Lower leg skin (tissue), 4 donors: ENCODE data around the gene SDK1. TPM values are rescaled to one million over a fixed set of nuclear protein-coding genes. Genes with fewer than 3 reads are reported as not detected.

Experiments
- DNase-seq, 2 donors: peaks; one replicate each; pipeline ENCODE4 v3.0.0-alpha.2; 2019; ENCODE audit warnings: low spot score in 2 of 2
- H3K4me3 ChIP-seq: fragments of 200-600 bp; sonication (generic); 2 replicates; pipeline ENCODE4 v1.5.1; 2017; ENCODE audit warnings: mild to moderate bottlenecking, low read depth; ENCODE audit not compliant: poor library complexity, severe bottlenecking
- CTCF ChIP-seq, 3 donors: fragments of 450-650 bp; IDR thresholded peaks; one replicate each; pipeline ENCODE4 v1.5.1; 2016; ENCODE audit warnings: antibody characterized with exemption in 3 of 3, mild to moderate bottlenecking in 3 of 3, moderate library complexity in 2 of 3
- POLR2A ChIP-seq, 2 donors: fragments of 450-650 bp; IDR thresholded peaks; one replicate each; pipeline ENCODE4 v1.6.1; 2016 to 2017; ENCODE audit warnings: antibody characterized with exemption in 2 of 2, mild to moderate bottlenecking in 1 of 2, moderate library complexity in 1 of 2
- WGBS, 2 donors: methylation state at CpG; one replicate each; pipeline ENCODE4 v1.1.5; 2018; 5-methylcytosine and 5-hydroxymethylcytosine counted together
- intact Hi-C: fragments of 100-400 bp; cut with DNase I; formaldehyde crosslinking; loops from one replicate; pipeline ENCODE4 v1.15.0; 2023; ENCODE audit warnings: low total_unique reads
- total RNA-seq, 4 donors: library from RNA; depleted of rRNA; stranded (reverse); fragments of >200 nt; gene quantifications; one replicate each; pipeline ENCODE4 v1.1.0, GENCODE V29; 2016

SDK1 gene
- total RNA-seq, 4 donors from 2014 or later = 1.9 to 7.2 (median 5.1) TPM

DNA sequence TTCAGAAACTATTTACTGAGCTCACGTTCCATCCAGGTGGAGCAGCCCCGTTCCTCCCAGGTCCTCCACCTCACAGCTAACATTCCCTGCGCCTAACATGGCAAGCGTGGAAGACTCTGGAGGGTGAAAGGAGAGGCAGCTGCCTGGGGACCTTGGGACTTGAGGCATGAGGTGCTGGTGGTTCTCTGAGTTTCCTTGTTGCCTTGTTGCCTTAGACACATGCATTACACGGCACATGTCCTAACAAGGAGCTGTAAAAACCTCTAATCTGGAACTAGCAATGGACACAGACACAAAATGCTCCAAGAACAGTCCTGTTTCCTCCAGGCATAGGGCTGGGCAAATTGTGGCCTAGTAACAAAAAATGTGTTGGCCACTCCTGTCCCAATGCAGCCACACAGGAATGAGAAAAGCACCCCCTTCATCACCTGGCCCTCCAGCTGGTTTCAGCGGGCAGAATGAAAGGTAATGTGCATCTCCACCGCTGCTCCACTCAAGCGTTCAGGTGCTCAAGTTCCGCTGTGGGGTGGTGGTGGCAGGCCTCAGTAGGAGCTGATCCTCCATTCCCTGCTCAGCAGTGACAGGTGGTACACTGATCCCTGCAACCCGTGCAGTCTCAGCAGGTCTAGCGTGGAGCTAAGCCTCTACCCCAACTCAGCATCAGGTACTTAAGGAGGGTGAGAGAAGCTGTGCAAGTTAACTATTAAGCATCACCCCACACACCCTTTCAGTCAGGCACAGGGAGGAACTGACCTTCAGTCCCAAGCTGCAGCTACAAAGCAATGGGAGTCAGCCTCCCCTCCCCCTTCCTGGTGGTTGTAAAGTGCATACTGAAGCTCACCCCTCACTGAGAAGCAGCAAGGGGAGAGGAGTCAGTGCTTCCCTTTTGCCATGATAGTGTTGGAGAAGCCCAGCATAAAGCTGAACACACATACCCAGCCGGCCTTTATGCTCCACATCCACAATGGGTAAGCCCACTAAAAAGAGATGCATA, 382.8 kb downstream of the SDK1 start:
- no peak for TF ChIP-seq POLR2A (IDR thresholded peaks at IDR 0.05)
- no peak for TF ChIP-seq CTCF (IDR thresholded peaks at IDR 0.05)
- intact Hi-C loops = no loop called here
- WGBS, 2 donors = 75 to 87% methylated on average over 11 to 12 of the region's 12 CpGs
- no peak for DNase-seq
- no peak overlapping the region for H3K4me3 ChIP-seq

DNA sequence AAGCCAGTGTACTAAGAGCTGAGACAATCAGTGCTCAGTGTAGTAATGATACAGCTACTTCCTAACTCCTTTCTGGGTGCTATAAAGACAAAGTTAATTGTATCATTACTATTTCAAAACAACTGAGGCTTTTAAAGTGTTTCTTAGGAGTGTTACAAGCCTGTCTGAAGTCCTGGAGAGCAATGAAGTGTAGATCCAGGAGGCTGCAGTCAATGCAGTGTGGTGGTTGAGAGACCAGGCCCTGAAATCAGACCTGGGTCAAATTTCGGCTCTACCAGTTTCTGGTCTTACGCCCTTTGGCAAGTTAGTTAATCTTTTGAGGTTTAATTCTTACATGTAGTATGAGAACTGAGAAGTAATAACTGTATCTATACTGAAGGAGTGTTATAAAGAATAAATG, 387.0 kb downstream of the SDK1 start:
- TF ChIP-seq CTCF (IDR thresholded peaks at IDR 0.05) = no peak
- TF ChIP-seq POLR2A (IDR thresholded peaks at IDR 0.05) = no peak
- intact Hi-C loops = no loop called here
- 41 to 44% methylated on average over 2 of the region's 2 CpGs for WGBS, 2 donors
- H3K4me3 ChIP-seq = no peak overlapping the region
- no peak for DNase-seq

- intact Hi-C loops = no loop called here
- 86 to 89% methylated on average over 3 of the region's 3 CpGs for WGBS, 2 donors
Measured at GRCh38 chr7:3688842-3689241, 387.8 kb downstream of the SDK1 start.

DNA sequence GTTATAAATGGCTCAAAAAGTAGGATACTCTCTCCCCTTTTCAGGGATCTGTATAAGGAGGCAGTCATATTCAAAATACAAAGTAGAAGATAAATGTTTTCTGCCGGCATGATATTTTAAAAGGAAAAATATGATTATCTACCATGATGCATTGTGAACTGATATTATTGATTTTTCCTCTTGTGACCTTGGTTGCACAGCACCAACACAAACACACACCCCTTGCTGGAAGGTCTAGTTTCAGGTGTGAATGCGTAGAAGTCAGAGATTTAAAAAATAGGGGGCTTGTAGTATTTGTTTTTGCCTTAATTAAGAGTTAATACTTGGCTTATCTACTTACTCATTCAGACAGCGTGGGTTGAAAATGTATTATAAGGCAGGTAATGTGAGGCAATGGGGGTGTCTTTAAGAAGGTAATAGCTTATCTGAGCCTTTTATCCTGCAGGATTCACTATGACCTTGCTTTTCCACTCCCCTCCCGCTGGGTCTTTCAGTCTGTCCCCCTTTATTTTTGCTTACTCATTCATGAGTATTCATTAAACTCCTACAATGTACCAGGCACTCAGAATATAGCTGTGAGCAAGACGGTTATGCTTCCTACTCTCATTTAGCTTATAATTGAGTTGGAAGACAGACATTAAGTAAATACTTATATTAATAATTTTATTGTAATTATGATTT, 390.6 kb downstream of the SDK1 start:
- intact Hi-C loops = no loop called here
- no peak for TF ChIP-seq CTCF (IDR thresholded peaks at IDR 0.05)
- no peak for TF ChIP-seq POLR2A (IDR thresholded peaks at IDR 0.05)
- no peak for DNase-seq
- WGBS, 2 donors = 86% methylated on average over 5 of the region's 5 CpGs
- H3K4me3 ChIP-seq = no peak overlapping the region

More at GRCh38 chr7:3688842-3689241, 387.8 kb downstream of the SDK1 start:
- TF ChIP-seq CTCF (IDR thresholded peaks at IDR 0.05) (no peak), POLR2A (IDR thresholded peaks at IDR 0.05) (no peak)
- no peak overlapping the region for H3K4me3 ChIP-seq
- DNase-seq = no peak

GRCh38 chr7:3695602-3696001, 394.6 kb downstream of the SDK1 start:
- no peak overlapping the region for H3K4me3 ChIP-seq
- TF ChIP-seq CTCF (IDR thresholded peaks at IDR 0.05) = no peak
- TF ChIP-seq POLR2A (IDR thresholded peaks at IDR 0.05) = no peak
- intact Hi-C loops = no loop called here
- WGBS, 2 donors = 78 to 85% methylated on average over 6 of the region's 6 CpGs
- DNase-seq = no peak
